ENCODE measurements around the gene HTT.

DNA sequence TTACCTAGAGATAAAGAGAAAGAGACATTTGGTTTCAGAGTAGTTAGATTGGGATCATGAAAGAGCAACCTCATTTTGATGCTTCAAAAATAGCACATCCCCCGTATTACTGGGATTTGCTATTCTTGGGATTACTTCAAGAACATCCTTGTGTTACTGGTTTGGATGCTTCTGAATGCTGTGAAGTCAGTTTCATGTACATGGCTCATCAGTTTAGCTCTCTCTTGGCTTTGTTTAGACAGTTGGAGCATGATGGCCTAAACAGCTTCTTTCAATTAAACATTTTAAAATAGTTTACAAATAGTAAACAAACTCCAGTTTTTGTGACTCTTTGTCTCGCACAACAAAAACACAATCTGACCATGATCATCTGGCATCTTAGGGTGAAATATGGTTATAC, 23.9 kb downstream of the HTT start:
- TF ChIP-seq, protein P1, sequence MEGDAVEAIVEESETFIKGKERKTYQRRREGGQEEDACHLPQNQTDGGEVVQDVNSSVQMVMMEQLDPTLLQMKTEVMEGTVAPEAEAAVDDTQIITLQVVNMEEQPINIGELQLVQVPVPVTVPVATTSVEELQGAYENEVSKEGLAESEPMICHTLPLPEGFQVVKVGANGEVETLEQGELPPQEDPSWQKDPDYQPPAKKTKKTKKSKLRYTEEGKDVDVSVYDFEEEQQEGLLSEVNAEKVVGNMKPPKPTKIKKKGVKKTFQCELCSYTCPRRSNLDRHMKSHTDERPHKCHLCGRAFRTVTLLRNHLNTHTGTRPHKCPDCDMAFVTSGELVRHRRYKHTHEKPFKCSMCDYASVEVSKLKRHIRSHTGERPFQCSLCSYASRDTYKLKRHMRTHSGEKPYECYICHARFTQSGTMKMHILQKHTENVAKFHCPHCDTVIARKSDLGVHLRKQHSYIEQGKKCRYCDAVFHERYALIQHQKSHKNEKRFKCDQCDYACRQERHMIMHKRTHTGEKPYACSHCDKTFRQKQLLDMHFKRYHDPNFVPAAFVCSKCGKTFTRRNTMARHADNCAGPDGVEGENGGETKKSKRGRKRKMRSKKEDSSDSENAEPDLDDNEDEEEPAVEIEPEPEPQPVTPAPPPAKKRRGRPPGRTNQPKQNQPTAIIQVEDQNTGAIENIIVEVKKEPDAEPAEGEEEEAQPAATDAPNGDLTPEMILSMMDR (conservative IDR thresholded peaks at IDR 0.05; ENCODE audit: low read length) = no peak
- no peak for TF ChIP-seq EZH2phosphoT487 (IDR thresholded peaks at IDR 0.05; ENCODE audit: borderline replicate concordance)

All from Loucy (cell line).